PC-3 (cell line): Measurements from ENCODE around the gene SCGB1C2. TPM values are rescaled to one million over a fixed set of nuclear protein-coding genes. Genes with fewer than 3 reads are reported as not detected.
"Not testable (repeated sequence)": the region's sequence is repeated elsewhere in the genome, so short reads cannot be mapped to it uniquely, and the experiment has no call there.

Experiments used
- ATAC-seq: fragments of 200-7000 bp; cut with Tn5 transposase; 2 replicates; pipeline ENCODE4 v1.9.1; 2020; ENCODE audit warnings: mild to moderate bottlenecking, moderate library complexity
- BruUV-seq: library from RNA; stranded (reverse); fragments of 400-500 nt; replicated peaks from 2 replicates; lab custom pipeline; 2021; lab: Mats Ljungman, UMichigan
- CTCF ChIA-PET: fragments of 300-600 bp; sonication (Branson Sonifier 250); formaldehyde crosslinking; loops from one replicate; lab custom pipeline; 2022; ENCODE audit warnings: antibody characterized with exemption; lab: Charles Lee
- POLR2A ChIA-PET: fragments of 300-600 bp; sonication (Branson Sonifier 250); formaldehyde crosslinking; loops from one replicate; lab custom pipeline; 2022; ENCODE audit warnings: antibody characterized with exemption; ENCODE audit not compliant: unreplicated experiment; lab: Charles Lee
- DNase-seq: peaks from one replicate; pipeline ENCODE4 v3.0.0-alpha.2; 2015
- H2AFZ ChIP-seq: fragments of 300-600 bp; sonication (generic); 2 replicates; pipeline ENCODE4 v1.6.0; 2016; ENCODE audit warnings: antibody characterized with exemption, low read length
- H3F3A ChIP-seq: fragments of 300-600 bp; sonication (generic); one replicate; pipeline ENCODE4 v1.6.0; 2017; ENCODE audit warnings: antibody characterized with exemption, low read length, control low read depth, mild to moderate bottlenecking; ENCODE audit not compliant: unreplicated experiment
- H3K27ac ChIP-seq: fragments of 300-600 bp; sonication (generic); 2 replicates; pipeline ENCODE4 v1.5.1; 2016; ENCODE audit warnings: mild to moderate bottlenecking, low read length
- H3K27me3 ChIP-seq: fragments of 300-600 bp; sonication (generic); 2 replicates; pipeline ENCODE4 v1.6.1; 2016; ENCODE audit warnings: low read length, mixed read lengths
- H3K36me3 ChIP-seq: fragments of 300-600 bp; sonication (generic); 2 replicates; pipeline ENCODE4 v1.6.1; 2016; ENCODE audit warnings: low read depth, mixed run types, low read length, mixed read lengths
- H3K4me1 ChIP-seq: fragments of 300-600 bp; sonication (generic); 2 replicates; pipeline ENCODE4 v1.5.1; 2016; ENCODE audit warnings: low read length; ENCODE audit not compliant: insufficient read depth
- H3K4me2 ChIP-seq: fragments of 300-600 bp; sonication (generic); 2 replicates; pipeline ENCODE4 v1.6.0; 2016; ENCODE audit warnings: low read length
- H3K4me3 ChIP-seq: fragments of 300-600 bp; sonication (generic); 2 replicates; pipeline ENCODE4 v1.5.1; 2016; ENCODE audit warnings: mild to moderate bottlenecking, low read length, mixed read lengths
- H3K79me2 ChIP-seq: fragments of 300-600 bp; sonication (generic); 2 replicates; pipeline ENCODE4 v1.6.1; 2017; ENCODE audit warnings: low read length, mixed read lengths
- H3K9ac ChIP-seq: fragments of 300-600 bp; sonication (generic); 2 replicates; pipeline ENCODE4 v1.6.0; 2016; ENCODE audit warnings: mild to moderate bottlenecking, low read length
- H3K9me2 ChIP-seq: fragments of 300-600 bp; sonication (generic); replicated peaks from 2 replicates; pipeline ENCODE4 v1.6.1; 2016; ENCODE audit warnings: mixed run types, low read length, mixed read lengths
- H3K9me3 ChIP-seq: fragments of 300-600 bp; sonication (generic); 2 replicates; pipeline ENCODE4 v1.6.1; 2016; ENCODE audit warnings: low read length, mixed read lengths
- H4K20me1 ChIP-seq: fragments of 300-600 bp; sonication (generic); 2 replicates; pipeline ENCODE4 v1.6.1; 2016; ENCODE audit warnings: low read length, mixed read lengths
- CTCF ChIP-seq: fragments of 300-600 bp; sonication (generic); conservative IDR thresholded peaks from 2 replicates; pipeline ENCODE4 v1.5.1; 2017; ENCODE audit warnings: antibody characterized with exemption, low read depth, mild to moderate bottlenecking, low read length
- EZH2 ChIP-seq: fragments of 300-600 bp; sonication (generic); IDR thresholded peaks from one replicate; pipeline ENCODE4 v1.6.1; 2017; ENCODE audit warnings: antibody characterized with exemption, mild to moderate bottlenecking, low read length; ENCODE audit not compliant: unreplicated experiment
- EZH2phosphoT487 ChIP-seq: fragments of 300-600 bp; sonication (generic); IDR thresholded peaks from 2 replicates; pipeline ENCODE4 v1.6.1; 2018; ENCODE audit warnings: mild to moderate bottlenecking, antibody characterized with exemption, low read length, borderline replicate concordance
- intact Hi-C: fragments of 100-400 bp; cut with micrococcal nuclease; formaldehyde crosslinking; loops from 2 replicates; pipeline ENCODE4 v1.9.0; 2023
- total RNA-seq: library from RNA; depleted of rRNA; stranded (reverse); fragments of >200 nt; gene quantifications from 2 replicates; pipeline ENCODE4 v1.2.3, GENCODE V29; 2014

Gene SCGB1C2
- total RNA-seq, 1 experiment from 2014 or later = not detected

GRCh38 chr17:135895-136294 is 1.5 kb upstream of the SCGB1C2 start:
- not testable (repeated sequence) for BruUV-seq, H3K27me3 ChIP-seq

DNA sequence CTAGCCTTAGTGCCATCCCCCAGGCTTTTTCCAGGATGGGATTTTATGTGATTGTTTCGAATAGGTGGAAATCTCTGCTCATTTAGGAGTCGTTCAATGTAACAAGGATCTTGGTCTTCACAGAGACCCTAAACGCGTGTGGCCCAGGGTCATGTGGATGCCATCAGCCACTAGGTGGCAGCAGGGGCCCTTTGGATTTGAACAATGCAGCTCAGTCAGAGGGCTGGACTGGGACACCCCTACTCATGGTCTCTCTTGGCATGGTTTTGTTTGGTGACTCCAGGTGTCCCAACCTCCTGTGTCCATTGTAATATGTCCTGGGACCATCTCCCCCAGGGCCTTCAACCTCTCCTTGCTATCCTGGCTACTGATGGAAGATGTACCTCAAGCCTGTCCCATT is 838 bp upstream of the SCGB1C2 start:
- H3K27me3 ChIP-seq, H3K9me3 ChIP-seq, H3K36me3 ChIP-seq, H3K27ac ChIP-seq, H3K4me2 ChIP-seq, BruUV-seq, H3K79me2 ChIP-seq, H3K9me2 ChIP-seq, intact Hi-C loops, H3K4me3 ChIP-seq, H3K9ac ChIP-seq, DNase-seq, H3F3A ChIP-seq, CTCF ChIA-PET, POLR2A ChIA-PET, H3K4me1 ChIP-seq, H4K20me1 ChIP-seq, H2AFZ ChIP-seq: not testable (repeated sequence)
- peak; percentile 25; the same call in 1 of the 2 replicates for TF ChIP-seq CTCF
- ATAC-seq = peak; percentile 99

More at GRCh38 chr17:135895-136294, 1.5 kb upstream of the SCGB1C2 start:
- H4K20me1 ChIP-seq, H3F3A ChIP-seq, H2AFZ ChIP-seq, H3K36me3 ChIP-seq, DNase-seq, H3K4me3 ChIP-seq, H3K4me1 ChIP-seq, ATAC-seq, CTCF ChIA-PET, H3K4me2 ChIP-seq, H3K9ac ChIP-seq, intact Hi-C loops, H3K79me2 ChIP-seq, H3K9me3 ChIP-seq, POLR2A ChIA-PET, H3K9me2 ChIP-seq, H3K27ac ChIP-seq: not testable (repeated sequence)

DNA sequence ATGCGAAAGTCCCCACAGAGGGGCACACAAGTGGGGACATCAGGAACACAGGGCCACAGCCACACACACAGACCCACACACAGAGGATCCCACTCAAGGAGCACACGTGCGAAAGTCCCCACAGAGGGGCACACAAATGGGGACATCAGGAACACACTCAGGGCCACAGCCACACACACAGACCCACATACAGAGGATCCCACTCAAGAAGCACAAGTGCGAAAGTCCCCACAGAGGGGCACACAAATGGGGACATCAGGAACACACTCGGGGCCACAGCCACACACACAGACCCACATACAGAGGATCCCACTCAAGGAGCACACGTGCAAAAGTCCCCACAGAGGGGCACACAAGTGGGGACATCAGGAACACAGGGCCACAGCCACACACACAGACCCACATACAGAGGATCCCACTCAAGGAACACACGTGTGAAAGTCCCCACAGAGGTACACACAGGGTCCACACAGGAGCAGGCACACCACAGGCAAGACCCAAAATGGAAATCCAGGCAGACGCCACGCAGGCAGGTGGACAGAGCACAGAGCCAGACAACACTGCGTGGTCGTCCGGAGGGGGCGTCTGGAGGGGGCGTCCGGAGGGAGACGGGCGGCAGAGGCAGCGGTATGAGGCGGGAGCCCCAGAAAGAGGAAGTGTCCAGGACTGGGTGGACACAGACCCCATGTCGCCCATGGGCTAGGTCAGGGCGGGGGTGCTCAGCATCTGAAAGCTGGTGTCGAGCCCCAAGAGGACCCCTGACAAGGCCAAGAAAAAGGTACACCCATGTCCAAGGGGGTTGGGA is 2.2 kb downstream of the SCGB1C2 start:
- POLR2A ChIA-PET = not testable (repeated sequence)

DNA sequence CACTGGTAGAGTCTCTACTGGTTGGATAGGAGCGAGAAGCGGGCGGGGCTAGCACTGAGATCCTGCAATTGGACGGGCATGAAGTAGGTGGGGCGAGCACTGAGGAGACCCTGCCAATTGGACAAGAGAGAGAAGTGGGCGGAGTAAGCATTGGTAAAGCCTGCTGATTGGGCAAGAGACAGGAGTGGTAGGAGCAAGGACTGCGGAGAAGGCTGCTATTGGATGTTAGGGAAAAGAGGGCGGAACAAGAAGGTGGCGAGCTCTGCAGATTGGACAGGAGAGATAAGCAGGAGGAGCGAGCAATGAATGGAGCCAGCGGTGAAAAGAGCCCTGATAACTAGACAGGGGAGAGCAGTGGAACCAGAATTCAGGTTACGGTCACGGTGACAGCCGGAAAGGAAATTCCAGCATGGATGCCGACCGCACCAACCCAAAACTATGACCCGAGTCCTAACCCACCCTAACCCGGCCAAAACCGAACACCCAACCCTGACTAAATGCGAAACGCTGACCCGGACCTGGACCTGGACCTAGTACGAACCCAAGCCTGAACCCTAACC is 4.8 kb downstream of the SCGB1C2 start:
- POLR2A ChIA-PET = no interaction called here
- ATAC-seq (no peak), DNase-seq (peak; percentile 15)
- H3K4me3 ChIP-seq = no peak overlapping the region
- no peak for TF ChIP-seq CTCF
- no peak for TF ChIP-seq EZH2
- no peak for TF ChIP-seq EZH2phosphoT487
- no peak overlapping the region for H3K4me2 ChIP-seq
- H3K36me3 ChIP-seq = no peaks in the 10 kb centered on the region
- H3K27me3 ChIP-seq = no peaks in the 10 kb centered on the region
- no peaks in the 10 kb centered on the region for H3K9me2 ChIP-seq
- H3F3A ChIP-seq = no peaks in the 10 kb centered on the region
- no peak overlapping the region for H3K9ac ChIP-seq
- H4K20me1 ChIP-seq = no peaks in the 10 kb centered on the region
- peaks cover 3% of the 10 kb centered on the region; the same call in 1 of the 2 replicates for H3K4me1 ChIP-seq
- no peaks in the 10 kb centered on the region for H3K9me3 ChIP-seq
- intact Hi-C loops = no loop called here
- no peak overlapping the region for H2AFZ ChIP-seq
- no peaks in the 10 kb centered on the region for H3K79me2 ChIP-seq
- no peak overlapping the region for H3K27ac ChIP-seq
- no TSS peak for BruUV-seq
- CTCF ChIA-PET = no interaction called here

More for the DNA sequence above, 2.2 kb downstream of the SCGB1C2 start:
- H3K79me2 ChIP-seq, H3K27me3 ChIP-seq, DNase-seq, BruUV-seq, intact Hi-C loops, H3K4me1 ChIP-seq, H3F3A ChIP-seq, H3K27ac ChIP-seq, H2AFZ ChIP-seq, H3K9me2 ChIP-seq, CTCF ChIA-PET, H3K36me3 ChIP-seq, H3K9ac ChIP-seq, ATAC-seq, H3K9me3 ChIP-seq, H3K4me3 ChIP-seq, H3K4me2 ChIP-seq, H4K20me1 ChIP-seq: not testable (repeated sequence)
